HepG2 (cell line): ENCODE data around the gene TTLL11. TPM values are rescaled to one million over a fixed set of nuclear protein-coding genes. Genes with fewer than 3 reads are reported as not detected.

ENCODE experiments used
- BORCS8-MEF2B ChIP-seq: sonication (generic); formaldehyde crosslinking; IDR thresholded peaks from 2 replicates; pipeline ENCODE4 v1.8.0; 2022; ENCODE audit warnings: mild to moderate bottlenecking, missing genetic modification reagents
- BRF2 ChIP-seq: sonication (generic); formaldehyde crosslinking; IDR thresholded peaks from 2 replicates; pipeline ENCODE4 v1.8.1; 2022; ENCODE audit warnings: mild to moderate bottlenecking, missing genetic modification reagents
- CTCF ChIP-seq: sonication (generic); formaldehyde crosslinking; IDR thresholded peaks from 2 replicates; pipeline ENCODE4 v1.5.0; 2020; ENCODE audit warnings: mild to moderate bottlenecking, missing genetic modification reagents, moderate library complexity
- ETV5 ChIP-seq: IDR thresholded peaks from 2 replicates; pipeline ENCODE4 v1.6.1; 2018; ENCODE audit warnings: missing biosample characterization, missing genetic modification reagents, inconsistent platforms, borderline replicate concordance
- GTF2F1 ChIP-seq: fragments of 150-350 bp; IDR thresholded peaks from 2 replicates; pipeline ENCODE4 v1.6.1; 2014; ENCODE audit warnings: low read length
- HMGXB4 ChIP-seq, 2 experiments: sonication (generic) in 1 of 2; formaldehyde crosslinking in 1 of 2; IDR thresholded peaks; 2 replicates each; pipeline versions ENCODE4 v1.4.0 to v1.6.1; 2018 to 2020; ENCODE audit warnings: missing genetic modification reagents in 2 of 2, borderline replicate concordance in 1 of 2, low read depth in 1 of 2, mild to moderate bottlenecking in 1 of 2, missing biosample characterization in 1 of 2
- HNF1B ChIP-seq: sonication (generic); formaldehyde crosslinking; IDR thresholded peaks from 2 replicates; pipeline ENCODE4 v1.5.1; 2020; ENCODE audit warnings: mild to moderate bottlenecking, moderate library complexity, missing genetic modification reagents
- IRF2 ChIP-seq: IDR thresholded peaks from 2 replicates; pipeline ENCODE4 v1.6.1; 2018; ENCODE audit warnings: missing genetic modification reagents, missing compliant biosample characterization
- ISX ChIP-seq: sonication (generic); formaldehyde crosslinking; conservative IDR thresholded peaks from 2 replicates; pipeline ENCODE4 v1.5.0; 2020; ENCODE audit warnings: missing genetic modification reagents
- JUN ChIP-seq: sonication (generic); formaldehyde crosslinking; IDR thresholded peaks from 2 replicates; pipeline ENCODE4 v1.4.0; 2020; ENCODE audit warnings: mild to moderate bottlenecking, missing genetic modification reagents
- NFKB2 ChIP-seq: sonication (generic); formaldehyde crosslinking; IDR thresholded peaks from 2 replicates; pipeline ENCODE4 v1.4.0; 2020; ENCODE audit warnings: missing genetic modification reagents, borderline replicate concordance
- PITX1 ChIP-seq: sonication (generic); formaldehyde crosslinking; IDR thresholded peaks from 2 replicates; pipeline ENCODE4 v1.5.1; 2020; ENCODE audit warnings: mild to moderate bottlenecking, missing genetic modification reagents
- TBL1XR1 ChIP-seq: fragments of 150-350 bp; IDR thresholded peaks from 2 replicates; pipeline ENCODE4 v1.6.1; 2014; ENCODE audit warnings: borderline replicate concordance, low read length; ENCODE audit not compliant: partially characterized antibody
- ZBTB7A ChIP-seq: sonication (generic); formaldehyde crosslinking; IDR thresholded peaks from 2 replicates; pipeline ENCODE4 v1.8.0; 2022; ENCODE audit warnings: mild to moderate bottlenecking, missing genetic modification reagents
- ZFX ChIP-seq: sonication (generic); formaldehyde crosslinking; IDR thresholded peaks from 2 replicates; pipeline ENCODE4 v1.4.0; 2020; ENCODE audit warnings: mild to moderate bottlenecking, low read depth, missing genetic modification reagents, moderate library complexity
- ZMYM4 ChIP-seq: sonication (generic); formaldehyde crosslinking; IDR thresholded peaks from 2 replicates; pipeline ENCODE4 v1.8.1; 2023; ENCODE audit warnings: mild to moderate bottlenecking, missing genetic modification reagents
- ZNF207 ChIP-seq: fragments of 450-650 bp; IDR thresholded peaks from 2 replicates; pipeline ENCODE4 v1.6.1; 2016; ENCODE audit warnings: antibody characterized with exemption, borderline replicate concordance
- ZNF253 ChIP-seq: sonication (generic); formaldehyde crosslinking; IDR thresholded peaks from 2 replicates; pipeline ENCODE4 v1.8.0; 2022; ENCODE audit warnings: mild to moderate bottlenecking, missing genetic modification reagents, borderline replicate concordance
- ZNF501 ChIP-seq: sonication (generic); formaldehyde crosslinking; IDR thresholded peaks from 2 replicates; pipeline ENCODE4 v1.5.1; 2020; ENCODE audit warnings: mild to moderate bottlenecking, moderate library complexity, missing genetic modification reagents
- ZNF512B ChIP-seq: sonication (generic); formaldehyde crosslinking; IDR thresholded peaks from 2 replicates; pipeline ENCODE4 v1.5.1; 2020; ENCODE audit warnings: missing genetic modification reagents, mild to moderate bottlenecking, borderline replicate concordance
- ZNF781 ChIP-seq: sonication (generic); formaldehyde crosslinking; IDR thresholded peaks from 2 replicates; pipeline ENCODE4 v1.5.1; 2020; ENCODE audit warnings: borderline replicate concordance, mild to moderate bottlenecking, missing genetic modification reagents; ENCODE audit errors: not compliant biosample characterization
- polyA plus RNA-seq, 8 experiments: library from polyadenylated mRNA; depleted of rRNA in 3 of 8; stranded (reverse) in 7 of 8; unstranded in 1 of 8; fragments of >200 nt; fragmentation: Illumina TruSeq in 4 of 8; extraction: Trizol in 4 of 8; gene quantifications; 2 replicates each; pipeline versions ENCODE4 v1.2.1 to v1.2.3, GENCODE V29; 2011 to 2016; ENCODE audit warnings: low read depth in 4 of 8, missing spikeins in 1 of 8, mixed read lengths in 1 of 8; ENCODE audit not compliant: insufficient read depth in 1 of 8
- total RNA-seq, 5 experiments: library from RNA; depleted of rRNA; stranded (reverse); fragments of >200 nt; fragmentation: Illumina TruSeq; extraction: Trizol; gene quantifications; 2 replicates each; pipeline ENCODE4 v1.2.3, GENCODE V29; 2016; ENCODE audit warnings: low read depth in 1 of 5

TTLL11 gene
- total and polyA plus RNA-seq, 2 of the 13 experiments (the other 11 are each of a cell fraction or from before 2014, with no cell fraction given) = 4.5 to 5.2 TPM

- TF ChIP-seq CTCF (CRISPR knock-in tag) (peak; percentile 99), GTF2F1 (no peak), ISX (CRISPR knock-in tag) (no peak), ZFX (CRISPR knock-in tag) (peak; percentile 3; the same call in 1 of the 2 replicates), ZNF207 (no peak), TBL1XR1 (peak; percentile 16), ZNF781 (CRISPR knock-in tag) (peak; percentile 61), NFKB2 (CRISPR knock-in tag) (0 out of 2 replicates have a peak, but pooled peaks have one; percentile 10), ETV5 (no peak), ZMYM4 (0 out of 2 replicates have a peak, but pooled peaks have one; percentile 18), JUN (no peak), ZBTB7A (no peak), HMGXB4 (CRISPR knock-in tag; IDR thresholded peaks at IDR 0.05; ENCODE audit: borderline replicate concordance in 1 of 2, low read depth in 1 of 2) (0 out of 4 replicates have a peak, but pooled peaks of 1 of the 2 experiments have one; percentile 31), ZNF512B (CRISPR knock-in tag) (0 out of 2 replicates have a peak, but pooled peaks have one; percentile 45), HNF1B (0 out of 2 replicates have a peak, but pooled peaks have one; percentile 1), BRF2 (CRISPR knock-in tag) (no peak), PITX1 (no peak), ZNF501 (peak; percentile 22; the same call in 1 of the 2 replicates), BORCS8-MEF2B (CRISPR knock-in tag) (0 out of 2 replicates have a peak, but pooled peaks have one; percentile 44), ZNF253 (CRISPR knock-in tag) (no peak), IRF2 (CRISPR knock-in tag) (0 out of 2 replicates have a peak, but pooled peaks have one; percentile 33)
Measured at GRCh38 chr9:122125158-122125508, 32.0 kb upstream of the TTLL11 start (continued).
